H1 (cell line): ENCODE data around the gene GNGT2. TPM values are rescaled to one million over a fixed set of nuclear protein-coding genes. Genes with fewer than 3 reads are reported as not detected.

Experiments
- CTCF ChIA-PET: fragments of 300-600 bp; sonication (Branson Sonifier 250); formaldehyde crosslinking; loops from one replicate; lab custom pipeline; 2021; ENCODE audit not compliant: partially characterized antibody; lab: Charles Lee
- POLR2A ChIA-PET: fragments of 300-600 bp; sonication (Branson Sonifier 250); formaldehyde crosslinking; loops from one replicate; lab custom pipeline; 2021; ENCODE audit warnings: inconsistent platforms; ENCODE audit not compliant: partially characterized antibody; lab: Charles Lee
- DNase-seq, 2 experiments: peaks; one replicate each; pipeline versions ENCODE4 v3.0.0 to v3.0.0-alpha.2; 2010 to 2022; ENCODE audit warnings: low spot score in 2 of 2, low read depth in 1 of 2, mixed read lengths in 1 of 2
- FAIRE-seq: peaks from 2 replicates; lab custom pipeline; 2011; peaks lifted over from hg19 to GRCh38; lab: Jason Lieb, UNC
- H2AFZ ChIP-seq: 2 replicates; pipeline ENCODE4 v1.8.1; 2012; ENCODE audit warnings: low read length, inconsistent platforms
- H2AK5ac ChIP-seq: 2 replicates; pipeline ENCODE4 v1.6.1; 2013; ENCODE audit warnings: low read depth, low read length
- H2BK120ac ChIP-seq: replicated peaks from 2 replicates; pipeline ENCODE3; 2013; ENCODE audit warnings: low read depth, low read length, inconsistent platforms
- H2BK12ac ChIP-seq: 2 replicates; pipeline ENCODE4 v1.6.1; 2013; ENCODE audit warnings: low read depth, low read length
- H2BK15ac ChIP-seq: 2 replicates; pipeline ENCODE4 v1.6.1; 2013; ENCODE audit warnings: low read length
- H2BK20ac ChIP-seq: 2 replicates; pipeline ENCODE4 v1.6.1; 2013; ENCODE audit warnings: low read length
- H2BK5ac ChIP-seq: 2 replicates; pipeline ENCODE4 v1.6.1; 2013; ENCODE audit warnings: low read depth, low read length
- H3K14ac ChIP-seq: 2 replicates; pipeline ENCODE4 v1.6.1; 2013; ENCODE audit warnings: inconsistent platforms; ENCODE audit not compliant: insufficient read length
- H3K18ac ChIP-seq: 2 replicates; pipeline ENCODE4 v1.6.1; 2013; ENCODE audit warnings: low read length; ENCODE audit errors: extremely low read depth
- H3K23ac ChIP-seq: 2 replicates; pipeline ENCODE4 v1.6.1; 2013; ENCODE audit warnings: inconsistent platforms; ENCODE audit not compliant: insufficient read length
- H3K23me2 ChIP-seq: 2 replicates; pipeline ENCODE4 v1.6.1; 2013; ENCODE audit warnings: low read depth, low read length
- H3K27ac ChIP-seq: 2 replicates; pipeline ENCODE4 v1.6.1; 2011; ENCODE audit warnings: low read depth, low read length, inconsistent platforms
- H3K27me3 ChIP-seq, 4 experiments: replicated peaks in 1 of 4; 1 replicate in 1 of 4; 2 replicates in 3 of 4; pipeline versions ENCODE4 v1.6.1 to v1.8.1; 2011 to 2013; ENCODE audit warnings: low read length in 3 of 4, mild to moderate bottlenecking in 3 of 4, inconsistent platforms in 2 of 4, mixed read lengths in 2 of 4, moderate library complexity in 1 of 4; ENCODE audit not compliant: control insufficient read depth in 3 of 4, insufficient read depth in 3 of 4; ENCODE audit errors: extremely low read depth in 1 of 4
- H3K36me3 ChIP-seq, 4 experiments: 2 replicates each; pipeline versions ENCODE4 v1.6.1 to v1.8.1; 2011 to 2013; ENCODE audit warnings: mild to moderate bottlenecking in 4 of 4, low read length in 3 of 4, moderate library complexity in 2 of 4, control low read depth in 1 of 4, inconsistent platforms in 1 of 4; ENCODE audit not compliant: insufficient read depth in 4 of 4, control insufficient read depth in 2 of 4
- H3K4ac ChIP-seq: replicated peaks from 2 replicates; pipeline ENCODE3; 2013; ENCODE audit warnings: low read length, low read depth, mixed read lengths, inconsistent platforms; ENCODE audit not compliant: insufficient read length
- H3K4me1 ChIP-seq, 4 experiments: replicated peaks in 1 of 4; 1 replicate in 1 of 4; 2 replicates in 3 of 4; pipeline versions ENCODE4 v1.6.1 to v1.8.1; 2011 to 2013; ENCODE audit warnings: low read length in 3 of 4, inconsistent platforms in 2 of 4, mixed read lengths in 1 of 4; ENCODE audit not compliant: insufficient read depth in 4 of 4, control insufficient read depth in 3 of 4
- H3K4me2 ChIP-seq, 2 experiments: 2 replicates each; pipeline versions ENCODE4 v1.6.1 to v1.8.1; 2011 to 2013; ENCODE audit warnings: low read depth in 2 of 2, low read length in 2 of 2, control low read depth in 1 of 2, inconsistent platforms in 1 of 2, mild to moderate bottlenecking in 1 of 2; ENCODE audit not compliant: insufficient read depth in 1 of 2
- H3K4me3 ChIP-seq, 4 experiments: fragments of 200-600, 300-600 bp in 1 of 4; sonication (generic), shearing (Covaris generic), sonication (Bioruptor Twin) in 1 of 4; 2 replicates each; pipeline versions ENCODE4 v1.5.1 to v1.8.1; 2011 to 2016; ENCODE audit warnings: low read length in 4 of 4, low read depth in 3 of 4, control low read depth in 2 of 4, inconsistent platforms in 2 of 4, mild to moderate bottlenecking in 2 of 4, mixed read lengths in 1 of 4, moderate library complexity in 1 of 4; ENCODE audit not compliant: insufficient read depth in 2 of 4; ENCODE audit errors: extremely low read depth in 1 of 4
- H3K56ac ChIP-seq: replicated peaks from 2 replicates; pipeline ENCODE3; 2013; ENCODE audit warnings: low read depth, mild to moderate bottlenecking, mixed read lengths, low read length, inconsistent platforms; ENCODE audit not compliant: insufficient read length
- H3K79me1 ChIP-seq: 2 replicates; pipeline ENCODE4 v1.6.1; 2013; ENCODE audit warnings: low read depth, low read length, control low read depth
- H3K79me2 ChIP-seq, 2 experiments: 2 replicates each; pipeline versions ENCODE4 v1.6.1 to v1.8.1; 2012 to 2013; ENCODE audit warnings: low read length in 2 of 2, mild to moderate bottlenecking in 2 of 2, inconsistent platforms in 1 of 2; ENCODE audit not compliant: insufficient read depth in 2 of 2, control insufficient read depth in 1 of 2
- H3K9ac ChIP-seq, 4 experiments: replicated peaks in 1 of 4; 1 replicate in 1 of 4; 2 replicates in 3 of 4; pipeline versions ENCODE4 v1.6.1 to v1.8.1; 2011 to 2013; ENCODE audit warnings: low read depth in 3 of 4, low read length in 3 of 4, control low read depth in 2 of 4, mild to moderate bottlenecking in 2 of 4, moderate library complexity in 2 of 4, inconsistent platforms in 1 of 4; ENCODE audit errors: extremely low read depth in 1 of 4
- H3K9me3 ChIP-seq, 2 experiments: 2 replicates each; pipeline versions ENCODE4 v1.6.1 to v1.8.1; 2012 to 2013; ENCODE audit warnings: mild to moderate bottlenecking in 2 of 2, moderate library complexity in 2 of 2, control low read depth in 1 of 2, inconsistent platforms in 1 of 2, low read depth in 1 of 2, low read length in 1 of 2, mixed read lengths in 1 of 2; ENCODE audit not compliant: insufficient read depth in 2 of 2
- H4K20me1 ChIP-seq, 2 experiments: replicated peaks in 1 of 2; 2 replicates each; pipeline versions ENCODE3 to v1.8.1; 2011 to 2013; ENCODE audit warnings: inconsistent platforms in 2 of 2, low read length in 2 of 2, mild to moderate bottlenecking in 1 of 2; ENCODE audit not compliant: insufficient read depth in 2 of 2, control insufficient read depth in 1 of 2
- H4K5ac ChIP-seq: 2 replicates; pipeline ENCODE4 v1.6.1; 2013; ENCODE audit warnings: low read length, low read depth, mixed read lengths, inconsistent platforms; ENCODE audit not compliant: insufficient read length
- H4K8ac ChIP-seq: 2 replicates; pipeline ENCODE4 v1.8.0; 2013; ENCODE audit warnings: mild to moderate bottlenecking, moderate library complexity, low read length, inconsistent platforms; ENCODE audit not compliant: insufficient read depth; ENCODE audit errors: extremely low read depth
- H4K91ac ChIP-seq: replicated peaks from 2 replicates; pipeline ENCODE3; 2013; ENCODE audit warnings: low read length, mixed read lengths, inconsistent platforms; ENCODE audit not compliant: insufficient read length
- ASH2L ChIP-seq: fragments of 200-600, 300-600 bp; sonication (generic); IDR thresholded peaks from one replicate; pipeline ENCODE4 v1.7.1; 2017; ENCODE audit warnings: low read length
- KDM1A ChIP-seq: fragments of 200-600, 300-600 bp; sonication (generic); IDR thresholded peaks from 2 replicates; pipeline ENCODE4 v1.7.1; 2016; ENCODE audit warnings: mild to moderate bottlenecking, low read length, borderline replicate concordance
- SUZ12 ChIP-seq: fragments of 200-600 bp; sonication (generic); IDR thresholded peaks from 2 replicates; pipeline ENCODE4 v1.6.1; 2012; ENCODE audit warnings: mild to moderate bottlenecking, inconsistent platforms, low read length, moderate library complexity, mixed read lengths
- TAF1 ChIP-seq: IDR thresholded peaks from 2 replicates; pipeline ENCODE4 v1.6.1; 2011; ENCODE audit warnings: mild to moderate bottlenecking, low read depth, low read length
- WGBS, 2 experiments: shearing (Covaris generic) in 1 of 2; methylation state at CpG; one replicate each; pipeline versions ENCODE4 v1.1.6 to v1.1.7; 2013 to 2015; ENCODE audit warnings: low lambda C conversion rate in 2 of 2, mixed read lengths in 2 of 2, inconsistent platforms in 1 of 2, low coverage in 1 of 2, missing lambda C conversion rate in 1 of 2; ENCODE audit not compliant: insufficient replicate concordance in 2 of 2, insufficient coverage in 1 of 2, insufficient read length in 1 of 2; ENCODE audit errors: extremely low coverage in 1 of 2, missing lambda C conversion rate in 1 of 2; 5-methylcytosine and 5-hydroxymethylcytosine counted together
- polyA plus RNA-seq, 7 experiments: library from polyadenylated mRNA; depleted of rRNA in 3 of 7; stranded (reverse) in 5 of 7; unstranded in 2 of 7; fragments of >200 nt in 5 of 7; fragments of 200-250 nt in 2 of 7; gene quantifications; 1 replicate in 5 of 7; 2 replicates in 1 of 7; 4 replicates in 1 of 7; pipeline versions ENCODE4 v1.2.1 to v1.2.3, GENCODE V29; 2011 to 2013; ENCODE audit warnings: missing spikeins in 2 of 7, mixed read lengths in 2 of 7
- total RNA-seq: library from RNA; stranded (reverse); fragmentation: NEBNext Ultra II Directional; extraction: Animal tissue kit (Norgen Biotek cat#: 25700); gene quantifications from 2 replicates; pipeline ENCODE4 v1.2.1, GENCODE V29; 2021

The GNGT2 gene
- total and polyA plus RNA-seq, 2 of the 8 experiments (the other 6 are each of a cell fraction or from before 2014, with no cell fraction given), result 1.3 to 1.4 TPM

DNA sequence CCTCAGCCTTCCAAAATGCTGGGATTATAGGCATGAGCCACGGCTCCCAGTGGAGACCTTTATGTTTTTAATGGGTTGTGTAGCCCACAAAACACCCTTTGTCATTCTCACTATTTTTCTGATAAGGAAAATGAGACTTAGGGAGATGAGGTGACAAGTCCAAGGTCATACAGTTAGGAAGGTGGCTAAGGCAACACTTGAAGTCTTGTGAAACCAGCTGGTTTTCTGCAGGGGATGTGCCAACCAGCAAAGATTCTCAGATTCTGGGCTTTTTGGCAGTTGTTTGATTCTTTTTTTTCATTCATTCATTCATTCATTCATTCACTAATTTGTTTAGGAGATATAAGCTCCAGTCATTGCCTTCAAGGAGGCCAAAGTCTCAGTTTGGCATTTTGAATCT lies 30.2 kb upstream of the GNGT2 start:
- H3K79me2 ChIP-seq, result no peaks in the 10 kb centered on the region
- H3K23me2 ChIP-seq, result no peaks in the 10 kb centered on the region
- H3K14ac ChIP-seq, result no peak overlapping the region
- H3K79me1 ChIP-seq, result no peaks in the 10 kb centered on the region
- no peak overlapping the region for H4K5ac ChIP-seq
- no peak overlapping the region for H2BK12ac ChIP-seq
- H3K27me3 ChIP-seq, result no peaks in the 10 kb centered on the region
- H2BK5ac ChIP-seq, result no peak overlapping the region
- TF ChIP-seq KDM1A (no peak), TAF1 (no peak), ASH2L (no peak), SUZ12 (no peak)
- TF ChIP-seq, all 59 proteins: peak for 0
- H2BK20ac ChIP-seq, result no peak overlapping the region
- no peaks in the 10 kb centered on the region for H3K9me3 ChIP-seq
- FAIRE-seq, result no peak
- H4K91ac ChIP-seq, result no peak overlapping the region
- H3K27ac ChIP-seq, result no peak overlapping the region
- no peak for DNase-seq
- POLR2A ChIA-PET, result interaction anchor here (1.7 kb wide), 1 partner anchor 16 kb away, joined by 7 read pairs; no protein-coding TSS in a partner anchor
- H2AFZ ChIP-seq, result no peak overlapping the region
- no peak overlapping the region for H4K8ac ChIP-seq
- CTCF ChIA-PET, result interaction anchor here (0.7 to 3.7 kb wide), 8 partner anchors 13 to 168 kb away, joined by 3 to 15 read pairs (median 6); no protein-coding TSS in a partner anchor
- no peaks in the 10 kb centered on the region for H3K36me3 ChIP-seq
- H3K9ac ChIP-seq, result no peak overlapping the region
- no peaks in the 10 kb centered on the region for H4K20me1 ChIP-seq
- no peak overlapping the region for H3K4ac ChIP-seq
- WGBS, 2 experiments, result 81% methylated on average over 1 of the region's 1 CpG; no CpG with 5 or more reads in 1 of the 2 experiments
- no peak overlapping the region for H3K4me3 ChIP-seq
- H3K23ac ChIP-seq, result no peak overlapping the region
- H3K4me1 ChIP-seq, result peaks cover 2 to 5% (median 4%) of the 10 kb centered on the region in 4 experiments; a peak in 5 of 7 replicates
- no peak overlapping the region for H3K4me2 ChIP-seq
- H3K56ac ChIP-seq, result no peak overlapping the region
- H2AK5ac ChIP-seq, result no peak overlapping the region
- no peak overlapping the region for H3K18ac ChIP-seq
- H2BK120ac ChIP-seq, result no peak overlapping the region
- no peak overlapping the region for H2BK15ac ChIP-seq
